ENCODE data around the gene AGO3.
"Not testable (repeated sequence)": the region's sequence is repeated elsewhere in the genome, so short reads cannot be mapped to it uniquely, and the experiment has no call there.

AGO3 gene

DNA sequence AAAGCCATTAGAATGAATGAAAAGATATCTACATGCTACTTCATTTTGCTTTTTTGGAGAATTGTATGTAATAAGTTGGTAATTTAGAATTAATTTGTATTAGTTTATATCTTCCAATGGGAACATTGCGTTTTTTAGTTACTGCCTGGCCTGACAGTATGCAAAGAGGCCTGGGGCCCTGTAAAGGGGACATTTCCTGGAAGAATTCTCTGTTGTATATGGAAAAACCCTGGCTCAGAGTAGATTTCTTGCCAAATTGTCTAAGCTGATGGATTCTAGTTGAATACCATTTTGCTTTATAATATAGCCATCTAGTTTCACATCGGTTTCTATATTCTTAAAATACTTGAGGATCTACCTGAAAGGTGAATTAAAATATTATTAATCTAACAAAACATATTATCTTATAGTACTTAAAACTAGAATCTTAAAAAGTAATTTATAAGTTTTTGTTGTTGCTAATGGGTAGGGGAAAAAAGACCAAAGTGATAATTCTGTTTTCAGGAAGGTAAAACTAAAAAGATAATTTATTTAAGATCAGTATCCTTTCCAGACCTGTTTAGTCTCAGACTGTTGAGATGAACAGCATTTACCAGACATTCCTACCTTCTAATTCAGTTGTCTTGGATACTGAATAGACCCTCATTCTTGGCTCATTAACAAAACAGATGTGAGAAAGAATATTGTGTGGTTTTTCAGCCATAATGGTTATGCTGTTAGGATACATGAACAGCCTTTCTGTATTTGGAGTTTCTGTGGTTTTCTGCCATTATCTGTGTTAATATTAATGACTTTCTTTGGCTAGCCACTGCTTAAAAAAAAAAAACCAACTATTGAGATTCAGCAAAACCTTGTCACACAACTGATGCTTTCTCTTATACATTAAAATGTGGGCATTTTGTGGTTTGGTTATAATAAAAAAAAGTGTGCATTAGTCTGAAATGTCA is 4.8 kb downstream of the AGO3 start:
- no peak overlapping the region for H3K27ac ChIP-seq
- no peak for TF ChIP-seq ZFX (IDR thresholded peaks at IDR 0.05)
- TF ChIP-seq, protein P1, sequence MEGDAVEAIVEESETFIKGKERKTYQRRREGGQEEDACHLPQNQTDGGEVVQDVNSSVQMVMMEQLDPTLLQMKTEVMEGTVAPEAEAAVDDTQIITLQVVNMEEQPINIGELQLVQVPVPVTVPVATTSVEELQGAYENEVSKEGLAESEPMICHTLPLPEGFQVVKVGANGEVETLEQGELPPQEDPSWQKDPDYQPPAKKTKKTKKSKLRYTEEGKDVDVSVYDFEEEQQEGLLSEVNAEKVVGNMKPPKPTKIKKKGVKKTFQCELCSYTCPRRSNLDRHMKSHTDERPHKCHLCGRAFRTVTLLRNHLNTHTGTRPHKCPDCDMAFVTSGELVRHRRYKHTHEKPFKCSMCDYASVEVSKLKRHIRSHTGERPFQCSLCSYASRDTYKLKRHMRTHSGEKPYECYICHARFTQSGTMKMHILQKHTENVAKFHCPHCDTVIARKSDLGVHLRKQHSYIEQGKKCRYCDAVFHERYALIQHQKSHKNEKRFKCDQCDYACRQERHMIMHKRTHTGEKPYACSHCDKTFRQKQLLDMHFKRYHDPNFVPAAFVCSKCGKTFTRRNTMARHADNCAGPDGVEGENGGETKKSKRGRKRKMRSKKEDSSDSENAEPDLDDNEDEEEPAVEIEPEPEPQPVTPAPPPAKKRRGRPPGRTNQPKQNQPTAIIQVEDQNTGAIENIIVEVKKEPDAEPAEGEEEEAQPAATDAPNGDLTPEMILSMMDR (conservative IDR thresholded peaks at IDR 0.05), result no peak

DNA sequence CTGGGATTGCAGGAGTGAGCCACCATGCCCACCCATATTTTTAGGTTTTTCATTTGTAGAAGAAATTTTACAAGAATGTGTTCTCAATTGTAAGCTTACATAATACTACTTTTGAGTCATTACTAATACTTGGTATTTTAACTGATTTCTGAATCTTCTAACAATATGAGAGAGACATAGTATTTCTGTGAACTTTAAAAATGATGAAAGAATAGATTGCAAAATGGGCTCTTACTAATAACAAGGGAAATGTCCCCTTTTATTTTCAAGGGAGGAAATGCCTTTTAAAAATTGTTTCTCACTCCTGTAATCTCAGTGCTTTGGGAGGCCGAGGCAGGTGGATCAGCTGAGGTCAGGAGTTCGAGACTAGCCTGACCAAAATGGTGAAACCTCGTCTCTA is 5.9 kb downstream of the AGO3 start:
- TF ChIP-seq, protein P1 (conservative IDR thresholded peaks at IDR 0.05), result no peak
- no peak for TF ChIP-seq ZFX (IDR thresholded peaks at IDR 0.05)
- no peak overlapping the region for H3K27ac ChIP-seq

DNA sequence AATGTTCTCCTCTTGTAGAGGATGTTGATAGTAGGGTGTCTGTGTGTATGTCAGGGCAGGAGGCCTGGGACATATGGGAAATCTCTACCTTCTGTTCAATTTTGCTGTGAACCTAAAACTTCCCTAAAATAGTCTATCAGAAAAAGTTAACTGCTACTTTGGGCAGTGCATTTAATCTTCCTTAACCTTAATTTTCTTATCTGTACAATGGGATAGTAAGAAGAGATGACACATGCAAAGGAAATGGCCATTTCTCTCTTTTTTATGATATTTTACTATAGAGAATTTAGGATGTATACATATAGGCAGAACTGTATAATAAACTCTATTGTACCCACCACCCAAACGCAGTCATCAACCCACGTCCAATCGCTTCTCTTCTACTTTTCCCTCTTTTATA is 8.6 kb downstream of the AGO3 start:
- TF ChIP-seq ZFX (IDR thresholded peaks at IDR 0.05), result no peak
- no peak overlapping the region for H3K27ac ChIP-seq

DNA sequence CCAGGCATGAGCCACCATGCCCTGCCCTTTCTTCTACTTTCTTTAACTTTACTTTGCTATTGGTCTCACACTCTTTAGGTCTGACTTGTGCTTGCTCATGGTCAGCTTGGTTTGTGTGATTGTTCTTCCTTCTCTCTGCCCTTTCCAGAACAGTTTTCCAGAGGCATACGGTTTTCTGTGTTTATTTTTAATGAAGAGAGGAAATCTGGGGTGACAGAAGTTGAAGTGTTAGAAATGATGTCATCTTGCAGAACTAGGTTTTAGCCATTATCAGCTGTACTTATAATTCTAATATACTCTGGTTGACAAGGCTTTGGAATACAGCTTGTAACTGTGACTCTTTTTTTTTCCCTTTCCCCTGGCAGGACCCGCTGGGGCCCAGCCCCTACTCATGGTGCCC is 14.4 kb downstream of the AGO3 start:
- TF ChIP-seq ZFX (IDR thresholded peaks at IDR 0.05), result no peak
- TF ChIP-seq, protein P1 (conservative IDR thresholded peaks at IDR 0.05), result no peak
- H3K27ac ChIP-seq, result no peak overlapping the region

DNA sequence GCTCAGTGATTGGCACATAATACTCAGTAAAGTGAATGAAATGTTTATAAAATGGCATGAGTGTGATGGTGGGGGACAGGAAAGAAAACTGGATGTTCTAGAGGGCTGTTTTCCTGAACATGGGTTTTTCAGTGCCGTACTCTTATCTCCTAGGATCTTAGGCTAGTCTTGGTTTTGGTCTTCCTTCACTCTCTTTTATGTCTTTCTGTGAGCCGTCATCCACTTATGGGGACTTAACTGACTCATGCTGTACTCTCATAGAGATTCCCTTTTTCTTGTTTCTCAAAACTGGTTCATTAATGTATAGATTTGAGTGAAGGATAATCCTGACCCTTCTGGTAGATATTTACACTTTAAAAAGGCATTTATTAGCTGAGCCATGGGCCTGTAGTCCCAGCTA is 16.6 kb downstream of the AGO3 start:
- H3K27ac ChIP-seq, result no peak overlapping the region
- no peak for TF ChIP-seq ZFX (IDR thresholded peaks at IDR 0.05)

DNA sequence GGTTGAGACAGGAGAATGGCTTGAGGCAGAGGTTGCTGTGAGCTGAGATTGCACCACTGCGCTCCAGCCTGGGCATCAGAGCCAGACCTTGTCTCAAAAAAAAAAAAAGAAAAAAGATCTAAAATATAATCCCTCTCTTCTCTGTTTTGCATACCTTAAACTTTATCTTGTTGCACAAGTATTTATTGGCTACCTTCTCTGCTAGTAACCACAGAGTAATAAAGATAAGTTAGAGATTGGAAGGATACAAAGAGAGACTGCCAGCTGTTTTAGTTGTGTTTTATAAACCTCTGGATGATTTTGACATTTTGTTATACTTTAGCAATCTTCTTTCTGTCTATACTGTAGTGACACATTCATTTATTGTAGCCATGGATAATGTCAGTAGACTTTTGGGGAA is 27.7 kb downstream of the AGO3 start:
- H3K27ac ChIP-seq, result no peak overlapping the region
- TF ChIP-seq, protein P1 (conservative IDR thresholded peaks at IDR 0.05), result no peak
- TF ChIP-seq ZFX (IDR thresholded peaks at IDR 0.05), result no peak

DNA sequence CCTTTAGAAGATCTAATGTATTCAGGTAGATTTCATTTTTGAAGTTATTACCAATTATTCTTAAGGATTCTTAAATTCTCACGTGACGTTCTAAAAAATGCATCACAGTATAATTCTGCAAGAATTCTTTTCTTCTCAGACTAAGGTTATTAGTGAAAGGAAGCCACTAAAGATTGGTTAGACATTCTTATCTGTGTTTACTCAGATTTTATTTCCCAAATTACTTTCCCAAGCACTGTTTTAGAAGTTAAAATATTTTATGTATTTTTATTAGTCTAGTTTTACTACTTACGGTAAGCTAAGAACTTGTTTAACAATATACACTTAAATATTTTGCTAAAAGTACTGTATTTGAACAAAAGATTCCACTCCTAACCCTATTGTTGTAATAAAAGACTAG is 28.4 kb downstream of the AGO3 start:
- TF ChIP-seq, protein P1 (conservative IDR thresholded peaks at IDR 0.05), result no peak
- TF ChIP-seq ZFX (IDR thresholded peaks at IDR 0.05), result no peak
- H3K27ac ChIP-seq, result no peak overlapping the region

DNA sequence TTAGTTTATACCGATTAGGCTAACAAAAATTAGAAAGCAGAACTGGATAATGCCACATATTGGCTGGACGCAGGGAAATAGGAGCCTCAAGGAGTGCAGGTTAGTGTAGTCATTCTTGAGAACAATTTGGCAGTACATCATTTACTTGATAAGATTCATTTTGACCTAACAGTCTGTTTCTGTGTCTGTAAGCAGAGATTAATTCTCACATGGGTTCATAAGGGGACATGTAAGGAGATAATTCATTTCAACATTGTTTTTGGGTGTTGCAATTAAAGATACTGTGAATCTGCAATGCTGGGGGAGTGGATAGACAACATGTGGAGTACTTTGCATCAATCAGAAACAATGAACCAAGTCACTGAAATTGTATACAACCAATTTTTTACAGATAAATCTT is 32.0 kb downstream of the AGO3 start:
- no peak overlapping the region for H3K27ac ChIP-seq
- TF ChIP-seq, protein P1 (conservative IDR thresholded peaks at IDR 0.05), result no peak
- no peak for TF ChIP-seq ZFX (IDR thresholded peaks at IDR 0.05)

DNA sequence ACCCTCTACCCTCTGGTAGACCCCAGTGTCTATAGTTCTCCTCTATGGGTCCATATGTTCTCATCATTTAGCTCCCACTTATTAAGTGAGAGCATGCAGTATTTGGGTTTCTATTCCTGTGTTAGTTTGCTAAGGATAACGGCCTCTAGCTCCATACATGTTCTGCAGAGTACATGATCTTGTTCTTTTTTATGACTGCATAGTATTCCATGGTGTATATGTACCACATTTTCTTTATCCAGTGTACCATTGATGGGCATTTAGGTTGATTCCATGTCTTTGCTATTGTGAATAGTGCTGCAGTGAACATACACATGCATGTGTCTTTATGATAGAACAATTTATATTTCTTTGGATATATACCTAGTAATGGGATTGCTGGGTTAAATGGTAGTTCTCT is 33.4 kb downstream of the AGO3 start:
- H3K27ac ChIP-seq, result not testable (repeated sequence)
